SW 1271 (cell line): ENCODE measurements around the gene ITGB6.
"Not testable (repeated sequence)": the region's sequence is repeated elsewhere in the genome, so short reads cannot be mapped to it uniquely, and the experiment has no call there.

ENCODE experiments used
- DNase-seq, 2 experiments: peaks; one replicate each; lab custom pipeline; 2025; lab: John Stamatoyannopoulos, UW

Gene ITGB6

DNA sequence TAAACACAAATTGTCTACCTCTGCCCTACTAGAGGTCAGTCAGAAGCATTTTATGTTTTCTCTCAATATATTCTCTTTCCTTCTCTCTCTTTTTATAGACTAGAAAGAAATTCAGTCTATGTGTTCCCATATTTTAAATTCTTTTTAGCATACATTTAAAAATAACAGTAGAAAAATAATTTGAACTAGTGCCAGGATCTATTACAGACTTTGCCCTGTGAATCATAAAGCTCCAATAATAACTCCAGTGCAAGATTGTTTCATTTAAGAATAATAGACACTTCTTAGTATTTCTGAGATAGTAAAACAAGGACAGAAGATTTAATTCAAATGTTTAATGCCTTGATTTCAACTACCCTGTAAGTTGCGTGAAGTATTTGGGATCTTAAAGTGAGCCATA, 60.1 kb downstream of the ITGB6 start:
- DNase-seq = no peak

DNA sequence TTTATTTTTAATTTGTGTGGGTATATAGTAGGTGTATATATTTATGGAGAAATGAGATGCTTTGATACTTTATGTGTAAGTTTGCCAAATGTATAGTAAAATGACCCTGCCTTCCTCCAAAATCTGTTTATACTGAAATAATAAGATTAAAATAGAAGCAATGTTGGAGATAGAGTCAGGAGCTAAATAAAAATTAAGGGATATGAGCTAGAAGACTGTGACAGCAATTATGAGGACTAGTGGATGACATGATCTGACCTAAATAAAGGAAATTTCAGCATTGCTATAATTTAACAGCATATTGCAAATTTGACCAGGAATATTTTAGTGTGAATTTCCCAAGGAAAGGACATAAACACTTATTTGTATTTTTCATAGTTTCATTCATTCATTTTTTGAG, 60.7 kb downstream of the ITGB6 start:
- no peak for DNase-seq

- DNase-seq = no peak
Observed at GRCh38 chr2:160138406-160138805, 61.7 kb downstream of the ITGB6 start.

DNA sequence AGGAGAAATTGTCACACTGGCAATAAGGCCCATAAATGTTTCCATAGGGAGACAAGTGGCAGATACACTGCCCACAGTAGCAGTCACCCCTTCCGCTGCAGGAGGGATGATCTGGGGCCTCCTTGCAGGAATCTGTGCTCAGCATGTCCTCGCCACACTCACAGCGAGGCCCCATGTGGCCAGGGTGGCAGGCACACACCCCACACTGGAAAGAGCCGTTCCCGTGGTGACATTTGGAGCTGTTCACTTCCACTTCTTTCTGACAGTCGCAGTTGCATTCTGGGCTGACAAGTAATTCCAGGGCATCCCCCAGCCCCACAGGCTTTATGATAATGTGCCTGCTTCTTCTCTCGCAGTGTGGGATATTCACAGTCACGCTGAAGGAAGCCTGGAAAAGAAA, 62.6 kb downstream of the ITGB6 start:
- DNase-seq = no peak

DNA sequence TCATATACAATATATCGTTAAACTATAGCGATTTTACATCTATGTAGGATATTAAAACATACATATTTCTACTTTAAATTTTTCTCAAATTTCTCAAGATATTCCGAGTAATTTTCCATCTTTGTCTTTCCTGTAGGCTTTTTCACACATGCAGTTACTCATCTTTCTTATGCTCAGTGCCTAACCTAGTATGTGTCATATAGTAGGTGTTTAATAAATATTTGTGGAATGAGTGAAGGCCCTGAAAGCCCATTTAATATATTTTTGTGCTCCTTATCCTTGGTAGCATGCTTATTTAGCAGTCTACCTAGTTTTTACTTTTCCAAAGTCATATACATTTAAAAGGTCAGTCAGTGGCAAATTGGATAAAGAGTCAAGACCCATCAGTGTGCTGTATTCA, 67.3 kb downstream of the ITGB6 start:
- no peak for DNase-seq

GRCh38 chr2:160126756-160127155, 73.3 kb downstream of the ITGB6 start:
- DNase-seq = no peak

- no peak for DNase-seq
Observed at GRCh38 chr2:160126315-160126714, 73.8 kb downstream of the ITGB6 start.

GRCh38 chr2:160125828-160126227, 74.2 kb downstream of the ITGB6 start:
- DNase-seq = no peak

- DNase-seq = no peak
Observed at GRCh38 chr2:160125366-160125765, 74.7 kb downstream of the ITGB6 start.

GRCh38 chr2:160124571-160124970, 75.5 kb downstream of the ITGB6 start:
- DNase-seq = no peak

- not testable (repeated sequence) for DNase-seq
Observed at GRCh38 chr2:160114721-160115120, 85.4 kb downstream of the ITGB6 start.

GRCh38 chr2:160114020-160114419, 86.1 kb downstream of the ITGB6 start:
- no peak for DNase-seq

DNA sequence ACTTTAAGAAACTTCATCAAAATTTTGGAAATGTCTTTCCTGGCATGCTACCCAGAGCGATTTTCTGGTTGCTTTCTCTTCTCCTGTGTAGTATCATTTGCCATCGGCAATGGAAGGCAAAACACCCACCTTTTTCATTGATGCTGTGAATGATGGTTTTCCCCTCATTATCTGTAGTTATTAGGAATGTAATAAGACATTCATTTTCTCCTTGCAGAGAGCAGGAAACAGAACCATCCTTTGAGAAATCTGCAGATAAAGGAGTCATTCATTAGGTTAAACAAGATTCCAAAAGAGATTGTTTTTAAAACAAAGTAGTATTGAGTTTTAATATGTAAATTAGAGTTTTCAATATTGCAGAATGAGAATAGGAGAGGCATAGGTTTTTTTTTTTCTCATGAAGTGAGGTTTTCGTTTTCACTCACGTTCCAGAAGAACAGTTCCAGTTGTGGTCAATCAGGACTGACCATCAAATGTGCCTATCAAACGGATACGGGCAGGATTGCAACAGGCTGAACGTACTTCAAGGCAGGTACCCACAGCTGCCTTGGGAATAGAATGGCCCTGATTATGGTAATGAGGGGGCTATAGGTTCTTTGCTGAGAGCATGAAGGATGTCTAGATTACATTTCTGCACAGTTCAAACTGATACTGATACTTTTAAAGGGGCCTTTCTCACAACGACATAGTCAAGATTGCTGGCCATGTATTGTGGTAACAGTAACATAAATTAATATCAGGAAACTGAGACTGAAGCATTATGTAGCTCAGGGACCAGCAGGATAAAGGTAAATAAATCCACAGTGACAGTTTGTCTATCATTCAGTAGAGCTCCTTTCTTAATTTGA, 87.9 kb downstream of the ITGB6 start:
- no peak for DNase-seq

DNA sequence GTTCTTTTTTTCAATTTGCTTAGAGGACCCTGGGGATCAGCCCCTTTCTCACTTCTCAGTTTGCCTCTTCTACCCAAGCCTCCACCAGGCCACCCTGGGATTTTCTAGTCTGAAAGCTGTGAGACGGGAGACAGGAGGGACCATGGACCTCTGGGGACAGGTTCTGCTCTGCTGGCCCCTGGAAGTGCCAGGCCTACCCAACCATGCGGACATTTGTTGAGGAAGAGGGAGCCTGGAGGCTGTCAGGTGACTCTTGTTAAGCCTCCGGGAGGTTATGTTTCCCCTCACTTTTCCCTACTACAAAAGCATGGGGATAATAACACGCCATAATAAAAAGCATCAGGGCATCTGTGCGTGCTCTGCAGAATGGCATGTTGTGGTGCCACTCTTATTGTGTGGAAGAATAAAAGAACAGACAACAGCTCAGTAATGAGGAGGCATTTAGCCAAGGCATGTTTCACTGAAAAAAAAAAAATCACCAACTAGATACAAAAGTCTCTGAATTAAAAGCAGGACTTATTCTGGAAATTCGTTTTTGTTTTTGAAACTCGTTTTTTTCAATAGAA, 89.3 kb downstream of the ITGB6 start:
- no peak for DNase-seq

- DNase-seq = peak; percentile 1 to 78
Observed at GRCh38 chr2:160109939-160110673, 90.0 kb downstream of the ITGB6 start.

GRCh38 chr2:160109243-160109642, 90.8 kb downstream of the ITGB6 start:
- DNase-seq = no peak

DNA sequence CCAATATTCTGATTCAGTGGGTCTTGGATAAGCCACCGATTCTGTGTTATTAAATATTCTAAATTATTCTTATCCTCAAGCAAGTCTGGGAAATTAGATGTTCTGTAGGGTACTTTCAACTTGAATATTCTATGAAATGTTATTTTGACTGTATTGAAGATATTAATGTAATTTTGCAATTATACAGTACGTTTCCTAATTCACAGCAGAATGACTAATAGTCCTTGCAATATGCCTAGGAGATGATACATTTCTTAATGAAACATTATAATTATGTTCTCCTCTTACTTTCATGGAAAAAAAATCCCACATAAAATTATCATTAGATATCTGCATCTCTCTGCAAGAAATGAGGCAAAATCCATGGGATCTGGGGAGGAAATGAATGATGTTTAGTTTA, 91.4 kb downstream of the ITGB6 start:
- DNase-seq = no peak

DNA sequence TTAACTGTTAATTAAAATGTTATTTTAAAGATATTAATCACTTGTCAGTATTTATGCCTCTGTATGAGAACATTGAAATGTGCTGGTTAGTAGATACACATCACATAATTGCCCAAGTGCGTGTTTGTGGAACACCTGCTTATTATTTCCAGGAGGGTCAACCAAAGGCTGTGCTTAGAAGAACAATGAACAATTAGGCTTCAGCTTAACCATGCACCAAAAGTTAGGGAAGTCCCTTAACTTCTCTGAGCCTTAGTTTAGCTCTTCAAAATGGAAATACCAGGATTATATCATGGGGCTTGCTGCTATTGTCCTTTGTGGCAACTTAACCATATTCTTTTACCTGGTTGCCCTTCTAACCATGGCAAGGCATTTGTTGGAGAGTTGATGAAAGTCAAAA, 94.7 kb downstream of the ITGB6 start:
- DNase-seq = no peak

DNA sequence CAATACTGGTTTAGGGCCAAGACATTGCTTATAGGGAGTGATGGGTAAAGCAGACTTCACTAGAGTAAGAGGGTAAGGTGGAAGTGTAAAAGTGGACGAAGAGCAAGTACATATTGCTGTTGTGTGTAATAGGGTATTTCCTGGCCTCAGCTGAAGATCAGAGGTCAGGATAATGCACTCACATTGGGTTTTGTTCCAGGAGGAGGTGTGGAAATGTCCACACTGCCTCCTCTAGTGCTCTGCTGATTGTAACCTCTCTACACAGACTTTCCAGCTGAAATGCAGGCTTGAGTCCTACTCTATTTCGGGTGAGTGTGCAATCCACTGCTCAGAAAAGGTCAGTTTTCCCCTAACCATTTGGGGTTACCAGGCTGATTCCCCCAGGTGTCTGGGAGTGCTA, 96.0 kb downstream of the ITGB6 start:
- DNase-seq = no peak

DNA sequence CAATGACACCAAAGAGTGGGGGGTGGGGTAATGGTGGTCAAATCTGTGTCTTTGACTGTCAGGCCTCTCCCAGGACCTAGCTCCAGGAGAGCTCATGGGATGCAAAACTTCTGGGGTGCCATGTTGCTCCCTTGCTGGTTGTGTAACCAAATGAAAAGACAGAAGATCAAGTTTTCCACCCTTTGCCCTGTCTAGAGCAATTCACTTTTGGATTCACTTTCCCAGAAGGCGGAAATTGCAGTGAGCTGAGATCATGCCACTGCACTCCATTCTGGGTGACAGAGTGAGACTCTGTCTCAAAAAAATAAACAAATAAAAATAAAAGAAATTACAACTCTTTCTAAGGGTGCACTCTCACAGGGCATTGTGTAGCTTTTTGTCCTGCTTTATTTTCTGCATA, 102.7 kb downstream of the ITGB6 start:
- DNase-seq = no peak

DNA sequence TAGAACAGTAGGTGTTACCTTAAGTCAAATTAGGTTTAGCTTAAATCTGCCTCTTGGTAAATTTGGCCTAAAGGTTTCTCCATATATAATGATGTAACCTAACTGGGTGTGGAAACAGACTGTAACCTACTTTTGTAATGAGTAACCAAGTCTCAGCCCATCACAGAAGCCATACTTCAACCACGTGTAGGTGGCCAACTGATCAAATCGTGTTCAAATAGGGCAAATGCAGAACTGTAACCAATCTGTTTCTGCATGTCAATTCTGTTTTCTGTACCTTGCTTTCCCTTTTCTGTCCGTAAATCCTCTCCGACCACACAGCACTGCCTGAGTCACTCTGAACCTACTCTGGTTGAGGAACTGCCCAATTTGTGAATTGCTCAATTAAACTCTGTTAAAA, 103.7 kb downstream of the ITGB6 start:
- no peak for DNase-seq

- no peak for DNase-seq
Observed at GRCh38 chr2:160092445-160092844, 107.6 kb downstream of the ITGB6 start.

DNA sequence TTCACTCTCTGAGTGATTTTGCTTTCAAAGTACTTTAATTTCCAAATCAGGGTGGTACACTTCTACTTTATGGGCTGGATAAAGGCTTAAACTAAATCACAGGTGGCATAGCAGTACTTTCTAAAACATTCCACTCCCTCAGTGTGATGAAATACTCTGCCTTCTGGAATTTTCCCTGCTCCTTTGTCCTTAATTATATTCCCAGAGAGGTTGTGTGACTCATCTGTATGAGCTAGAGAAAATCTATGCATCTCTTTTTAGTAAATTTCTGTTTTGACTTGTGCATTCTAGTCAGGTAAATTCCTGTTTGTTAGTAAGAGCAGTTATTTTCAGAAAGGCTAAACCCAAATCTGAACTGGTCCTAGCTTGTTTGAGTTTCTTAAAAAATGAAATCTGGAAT, 108.7 kb downstream of the ITGB6 start:
- peak in 1 of 2 experiments; percentile 21 for DNase-seq
